GM19025 (cell line): ENCODE results near the gene GPRC5A.
"Not testable (repeated sequence)": the region's sequence is repeated elsewhere in the genome, so short reads cannot be mapped to it uniquely, and the experiment has no call there.

Source experiments
- ATAC-seq: cut with Tn5 transposase; IDR thresholded peaks from one replicate; pipeline ENCODE4 v1.9.1; 2021; ENCODE audit warnings: mild to moderate bottlenecking, low read depth, moderate library complexity; ENCODE audit not compliant: unreplicated experiment

Gene GPRC5A

GRCh38 chr12:12891080-12891880, at the start of gene GPRC5A:
Gene GPRC5A, plus strand, starts transcription at chr12:12891562. Its CDS starts 16,688 bp downstream, at chr12:12908250.
- ATAC-seq, result no peak

GRCh38 chr12:12845794-12846243, 45.5 kb upstream of the GPRC5A start:
- ATAC-seq, result no peak

- not testable (repeated sequence) for ATAC-seq
Measured at GRCh38 chr12:12846780-12847179, 44.6 kb upstream of the GPRC5A start.

GRCh38 chr12:12853435-12853834, 37.9 kb upstream of the GPRC5A start:
- no peak for ATAC-seq

- no peak for ATAC-seq
Measured at GRCh38 chr12:12859690-12860089, 31.7 kb upstream of the GPRC5A start.

- ATAC-seq, result no peak
Measured at GRCh38 chr12:12864243-12864642, 27.1 kb upstream of the GPRC5A start.

- ATAC-seq, result no peak
Measured at GRCh38 chr12:12868477-12869235, 22.7 kb upstream of the GPRC5A start.

- ATAC-seq, result no peak
Measured at GRCh38 chr12:12870465-12870864, 20.9 kb upstream of the GPRC5A start.

- ATAC-seq, result no peak
Measured at GRCh38 chr12:12871587-12872138, 19.7 kb upstream of the GPRC5A start.

- no peak for ATAC-seq
Measured at GRCh38 chr12:12872139-12872933, 19.0 kb upstream of the GPRC5A start.

GRCh38 chr12:12872934-12873275, 18.5 kb upstream of the GPRC5A start:
- ATAC-seq, result no peak

GRCh38 chr12:12874029-12874428, 17.3 kb upstream of the GPRC5A start:
- ATAC-seq, result no peak

GRCh38 chr12:12875301-12875700, 16.1 kb upstream of the GPRC5A start:
- not testable (repeated sequence) for ATAC-seq

- no peak for ATAC-seq
Measured at GRCh38 chr12:12877153-12877768, 14.1 kb upstream of the GPRC5A start.

GRCh38 chr12:12877781-12878455, 13.4 kb upstream of the GPRC5A start:
- no peak for ATAC-seq

- no peak for ATAC-seq
Measured at GRCh38 chr12:12880537-12880936, 10.8 kb upstream of the GPRC5A start.

GRCh38 chr12:12881151-12881909, 10.0 kb upstream of the GPRC5A start:
- no peak for ATAC-seq

GRCh38 chr12:12882288-12882687, 9.1 kb upstream of the GPRC5A start:
- no peak for ATAC-seq
